ENCODE results near the gene MAPK10. TPM values are rescaled to one million over a fixed set of nuclear protein-coding genes. Genes with fewer than 3 reads are reported as not detected.
"Not testable (repeated sequence)": the region's sequence is repeated elsewhere in the genome, so short reads cannot be mapped to it uniquely, and the experiment has no call there.

The MAPK10 gene
- total and polyA plus RNA-seq, 2 of the 8 experiments (the other 6 are each of a cell fraction or from before 2014, with no cell fraction given), result 2.5 to 3.1 TPM

GRCh38 chr4:86021671-86022070 lies 338.2 kb downstream of the MAPK10 start:
- H3K23ac ChIP-seq (ENCODE audit: insufficient read length); H3K9ac ChIP-seq (replicated peaks in 1 of 4; ENCODE audit: extremely low read depth in 1 of 4, low read depth in 3 of 4, low read length in 3 of 4); H2AK5ac ChIP-seq (ENCODE audit: low read depth, low read length); H3K56ac ChIP-seq (replicated peaks; ENCODE audit: insufficient read length, low read depth, low read length); H3K18ac ChIP-seq (ENCODE audit: extremely low read depth, low read length); H2BK5ac ChIP-seq (ENCODE audit: low read depth, low read length); H2BK120ac ChIP-seq (replicated peaks; ENCODE audit: low read depth, low read length); H4K8ac ChIP-seq (ENCODE audit: extremely low read depth, insufficient read depth, low read length); H3K27me3 ChIP-seq (replicated peaks in 1 of 4; ENCODE audit: control insufficient read depth in 3 of 4, extremely low read depth in 1 of 4, insufficient read depth in 3 of 4, low read length in 3 of 4); H3K27ac ChIP-seq (ENCODE audit: low read depth, low read length); H3K4me3 ChIP-seq (ENCODE audit: extremely low read depth in 1 of 4, insufficient read depth in 2 of 4, low read depth in 3 of 4, low read length in 4 of 4); DNase-seq (ENCODE audit: low read depth in 1 of 2, low spot score in 2 of 2); H2BK20ac ChIP-seq (ENCODE audit: low read length); H4K5ac ChIP-seq (ENCODE audit: insufficient read length, low read depth, low read length); H2BK12ac ChIP-seq (ENCODE audit: low read depth, low read length); H3K36me3 ChIP-seq (ENCODE audit: control insufficient read depth in 2 of 4, insufficient read depth in 4 of 4, low read length in 3 of 4); H4K20me1 ChIP-seq (replicated peaks in 1 of 2; ENCODE audit: control insufficient read depth in 1 of 2, insufficient read depth in 2 of 2, low read length in 2 of 2); POLR2A ChIA-PET (ENCODE audit: partially characterized antibody); H3K79me2 ChIP-seq (ENCODE audit: control insufficient read depth in 1 of 2, insufficient read depth in 2 of 2, low read length in 2 of 2); H3K4me1 ChIP-seq (replicated peaks in 1 of 4; ENCODE audit: control insufficient read depth in 3 of 4, insufficient read depth in 4 of 4, low read length in 3 of 4); H3K9me3 ChIP-seq (ENCODE audit: insufficient read depth in 2 of 2, low read depth in 1 of 2, low read length in 1 of 2); H3K23me2 ChIP-seq (ENCODE audit: low read depth, low read length); FAIRE-seq; H3K14ac ChIP-seq (ENCODE audit: insufficient read length); H3K79me1 ChIP-seq (ENCODE audit: low read depth, low read length); H3K4ac ChIP-seq (replicated peaks; ENCODE audit: insufficient read length, low read depth, low read length); H3K4me2 ChIP-seq (ENCODE audit: insufficient read depth in 1 of 2, low read depth in 2 of 2, low read length in 2 of 2); H2AFZ ChIP-seq (ENCODE audit: low read length); H4K91ac ChIP-seq (replicated peaks; ENCODE audit: insufficient read length, low read length); H2BK15ac ChIP-seq (ENCODE audit: low read length): not testable (repeated sequence)
- CTCF ChIA-PET (ENCODE audit: partially characterized antibody), result interaction anchor here (0.8 to 1.1 kb wide), 2 partner anchors 21 to 23 kb away, joined by 3 read pairs; no protein-coding TSS in a partner anchor
- 97% methylated on average over 19 of the region's 24 CpGs; no CpG with 5 or more reads in 1 of the 2 experiments for WGBS, 2 experiments (ENCODE audit: extremely low coverage in 1 of 2, insufficient coverage in 1 of 2, insufficient read length in 1 of 2, insufficient replicate concordance in 2 of 2, low coverage in 1 of 2, low lambda C conversion rate in 2 of 2, missing lambda C conversion rate in 1 of 2)
